ENCODE data around the gene PPP2R3C.
"Not testable (repeated sequence)": the region's sequence is repeated elsewhere in the genome, so short reads cannot be mapped to it uniquely, and the experiment has no call there.

The PPP2R3C gene

DNA sequence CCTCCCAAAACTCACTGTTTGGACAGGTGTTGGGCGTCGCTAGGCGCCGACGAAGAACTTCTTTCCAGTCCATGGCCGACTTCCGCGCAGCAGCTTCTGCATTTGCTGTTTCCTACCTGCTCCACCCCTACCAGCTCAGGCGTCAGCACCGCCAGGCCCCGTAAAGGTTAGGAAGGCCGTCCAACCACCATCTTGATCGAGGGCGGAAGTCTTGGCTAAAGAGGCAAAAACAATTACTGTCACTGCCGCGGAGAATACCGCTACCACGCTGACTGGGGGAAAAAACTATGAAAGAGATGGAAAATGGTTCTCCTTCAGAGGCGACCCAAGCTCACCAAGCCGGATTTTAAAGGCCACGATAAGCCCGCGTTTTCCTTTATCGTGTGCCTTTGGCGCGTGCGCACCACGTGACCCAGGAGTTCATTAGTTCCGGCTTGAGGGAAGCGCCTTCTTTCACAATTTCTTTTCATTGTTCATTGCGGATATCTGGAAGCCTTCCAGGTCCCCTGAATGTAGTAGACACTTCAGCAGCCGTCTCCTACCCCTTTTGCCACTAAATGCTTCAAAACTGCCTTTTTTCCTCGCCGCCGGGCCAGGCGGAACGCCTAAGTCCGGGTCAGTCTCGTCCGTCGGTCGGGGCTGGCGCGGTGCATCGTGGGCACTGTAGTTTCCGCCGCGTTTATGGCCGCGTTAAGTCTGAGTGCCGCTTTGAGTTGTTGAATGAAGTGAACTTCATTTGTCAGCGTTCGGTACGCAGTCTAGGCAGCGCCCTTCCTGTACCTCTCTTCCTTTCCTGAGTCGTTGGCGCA lies at the start of gene PPP2R3C, which contains the start of gene PRORP:
TSS of gene PPP2R3C (minus strand) at position 104 of the 809 bp plus-strand sequence. CDS start at position 73, 31 bp downstream.
TSS of gene PRORP (plus strand) at position 666 of the 809 bp plus-strand sequence. CDS start 694 bp downstream, outside the sequence.
- DNase-seq = peak; percentile 87

DNA sequence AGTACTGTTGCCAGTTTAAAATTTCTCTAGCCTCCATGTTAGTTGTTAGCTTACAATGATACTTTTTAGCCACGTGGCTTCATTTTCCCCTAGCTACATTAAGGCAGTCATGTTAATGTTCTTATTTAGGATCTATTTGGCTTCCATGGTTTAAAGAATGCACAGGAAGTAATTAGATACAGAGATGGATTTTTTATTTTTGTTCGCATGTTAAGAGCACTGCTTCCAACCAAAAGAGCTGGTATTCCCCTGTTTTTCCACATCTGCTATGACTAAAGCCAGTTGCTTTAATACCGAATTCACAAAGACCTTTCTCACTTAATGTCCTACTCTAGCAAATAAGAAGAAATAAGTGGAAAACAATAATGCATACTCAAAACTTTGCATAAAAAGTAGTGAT lies 45.7 kb upstream of the PPP2R3C start:
- DNase-seq = no peak

DNA sequence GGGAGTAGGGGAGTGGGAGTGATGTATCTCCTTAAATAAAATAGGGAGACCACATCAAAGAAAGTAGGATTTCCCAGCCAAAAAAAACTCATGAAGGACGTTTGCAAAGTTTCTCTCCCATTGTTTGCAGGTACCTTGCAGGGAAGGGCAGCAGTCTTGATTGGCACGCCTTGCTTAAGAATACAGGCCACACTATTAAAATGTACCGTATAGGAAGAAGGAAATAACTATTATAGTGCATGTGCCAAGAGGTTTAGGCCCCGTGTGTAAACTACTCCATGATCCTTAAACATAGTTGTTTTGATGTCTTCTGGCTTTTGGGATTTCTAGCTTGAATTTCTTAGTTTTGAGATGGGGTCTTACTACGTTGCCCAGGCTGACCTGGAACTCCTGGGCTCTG lies 43.1 kb upstream of the PPP2R3C start:
- no peak for DNase-seq

DNA sequence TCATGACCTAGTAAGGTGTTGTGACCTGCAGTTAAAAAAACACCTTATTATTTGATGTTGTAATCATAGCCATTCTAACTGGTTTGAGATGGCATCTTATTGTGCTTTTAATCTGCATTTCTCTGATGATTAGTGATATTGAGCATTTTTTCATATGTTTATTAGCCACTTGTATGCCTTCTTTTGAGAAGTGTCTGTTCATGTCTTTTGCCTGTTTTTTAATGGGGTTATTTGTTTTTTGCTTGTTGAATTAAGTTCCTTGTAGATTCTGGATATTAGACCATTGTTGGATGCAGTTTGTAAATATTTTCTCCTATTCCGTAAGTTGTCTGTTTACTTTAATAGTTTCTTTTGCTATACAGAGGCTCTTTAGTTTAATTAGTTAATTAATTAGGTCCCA lies 41.6 kb upstream of the PPP2R3C start:
- DNase-seq = no peak

DNA sequence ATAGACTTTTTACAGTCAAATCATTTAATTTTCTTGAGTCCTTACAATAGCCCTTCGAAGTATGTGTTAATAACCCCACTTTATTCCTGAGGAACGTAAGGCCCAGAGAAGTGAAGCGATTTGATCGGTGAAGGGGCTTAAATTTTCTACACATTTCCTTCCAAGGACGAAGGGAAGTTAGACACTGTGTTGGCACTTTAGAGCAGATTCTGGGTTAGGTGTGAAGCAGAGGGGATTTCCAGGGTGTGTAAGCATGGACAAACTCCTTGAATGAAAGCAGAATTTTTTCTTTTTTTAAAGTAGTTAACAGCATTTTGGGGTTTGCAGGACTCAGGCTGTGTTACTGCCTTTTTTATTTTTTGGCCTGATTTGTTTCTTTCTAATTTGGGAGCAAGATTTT lies 39.4 kb upstream of the PPP2R3C start:
- DNase-seq = no peak

DNA sequence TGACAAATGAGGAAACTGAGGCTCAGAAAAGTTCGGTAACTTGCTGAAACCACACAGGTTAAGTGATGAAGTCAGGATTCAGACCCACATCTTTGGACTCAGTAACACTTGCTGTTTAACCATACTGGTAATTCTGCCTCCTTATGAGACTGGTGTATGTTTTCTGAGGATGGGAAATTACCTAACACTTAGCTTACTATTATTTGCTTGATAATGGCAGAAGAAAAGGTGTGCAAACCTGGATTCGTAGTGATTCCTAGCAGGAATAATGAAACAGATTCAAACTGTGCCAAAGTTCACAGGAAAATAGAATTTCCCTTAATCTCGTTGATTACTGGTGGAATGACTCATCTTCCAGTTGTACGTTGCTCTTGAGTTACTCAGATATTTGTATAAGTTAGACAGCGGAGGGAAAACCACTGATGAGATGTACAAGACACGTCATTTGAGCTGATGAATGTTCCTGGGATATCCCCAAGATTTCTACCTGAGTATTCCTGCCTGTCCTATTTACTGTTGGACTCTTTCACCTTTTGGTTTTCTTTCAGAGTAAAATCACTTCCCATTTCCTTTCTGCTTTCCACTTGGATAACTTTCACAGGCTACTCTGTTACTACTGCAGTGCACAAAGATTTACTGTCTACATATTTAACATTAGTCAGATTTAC lies 38.1 kb upstream of the PPP2R3C start:
- no peak for DNase-seq

DNA sequence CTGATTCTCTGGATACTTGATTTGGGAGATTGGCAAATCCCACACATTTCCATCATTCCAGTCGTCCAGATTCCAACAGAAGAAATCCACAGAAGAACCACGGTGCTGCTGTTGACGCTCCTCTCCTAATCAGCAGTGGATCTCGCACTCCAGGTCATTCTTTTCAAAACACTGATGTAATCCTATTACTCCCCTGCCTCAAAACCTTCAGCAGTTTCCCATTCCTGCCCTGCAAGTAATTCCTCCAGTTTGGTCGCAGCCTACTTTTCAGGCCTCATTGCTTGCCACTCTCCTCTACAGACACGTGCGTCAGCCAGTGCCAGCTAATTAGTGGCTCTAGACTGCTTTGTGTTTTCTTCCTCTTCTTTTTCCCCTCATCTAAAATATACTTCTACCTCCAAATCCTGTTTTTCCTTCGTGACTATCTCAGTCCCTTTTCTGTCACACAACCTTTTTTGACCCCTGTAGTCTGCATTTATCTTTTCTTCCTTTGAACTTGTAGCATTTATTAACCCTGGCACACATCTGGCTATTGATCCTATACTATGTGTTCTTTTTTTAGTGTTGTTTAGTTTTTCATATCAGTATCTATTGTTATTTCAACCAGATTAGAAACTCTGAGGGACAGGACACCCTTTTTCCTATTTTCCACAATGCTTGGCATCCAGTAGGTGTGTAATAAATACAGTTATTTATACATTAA lies 37.3 kb upstream of the PPP2R3C start:
- no peak for DNase-seq

DNA sequence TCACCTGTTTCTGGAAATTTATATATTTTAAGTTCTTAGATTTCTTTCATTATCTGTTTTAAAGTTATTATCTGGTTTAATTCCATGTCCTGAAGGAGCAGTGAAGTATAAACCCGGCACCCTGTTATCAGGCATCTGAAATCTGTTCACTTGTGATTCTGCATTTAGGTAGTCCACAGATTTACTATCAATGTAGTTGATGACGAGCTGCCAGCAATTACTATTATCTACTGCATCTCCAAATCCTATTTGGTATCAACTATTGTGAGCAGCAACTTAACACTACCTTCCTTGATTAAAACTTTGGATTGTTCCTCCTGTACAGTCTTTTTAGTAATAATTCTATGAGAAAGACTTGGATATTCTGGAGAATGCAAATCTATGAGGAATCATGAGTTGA lies 36.7 kb upstream of the PPP2R3C start:
- no peak for DNase-seq

DNA sequence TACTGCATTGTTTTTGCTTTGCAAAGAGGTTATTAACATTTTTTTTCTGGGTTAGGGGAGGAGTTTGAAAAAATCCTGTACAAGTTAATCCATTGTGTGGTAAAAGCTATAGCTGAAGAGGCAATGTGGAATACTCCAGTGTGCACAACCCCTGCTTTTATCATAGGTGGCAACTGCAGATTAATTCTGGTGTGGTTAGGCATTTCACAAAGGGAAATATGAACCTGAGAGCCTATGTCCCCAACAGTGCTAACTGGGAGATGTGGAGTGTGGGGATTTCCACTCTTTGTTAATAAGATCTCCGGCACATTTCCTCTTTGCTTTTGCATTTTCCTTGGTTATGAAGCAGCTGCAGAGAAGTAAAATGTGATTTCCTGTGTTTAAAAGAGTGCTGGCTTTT lies 34.2 kb upstream of the PPP2R3C start:
- no peak for DNase-seq

DNA sequence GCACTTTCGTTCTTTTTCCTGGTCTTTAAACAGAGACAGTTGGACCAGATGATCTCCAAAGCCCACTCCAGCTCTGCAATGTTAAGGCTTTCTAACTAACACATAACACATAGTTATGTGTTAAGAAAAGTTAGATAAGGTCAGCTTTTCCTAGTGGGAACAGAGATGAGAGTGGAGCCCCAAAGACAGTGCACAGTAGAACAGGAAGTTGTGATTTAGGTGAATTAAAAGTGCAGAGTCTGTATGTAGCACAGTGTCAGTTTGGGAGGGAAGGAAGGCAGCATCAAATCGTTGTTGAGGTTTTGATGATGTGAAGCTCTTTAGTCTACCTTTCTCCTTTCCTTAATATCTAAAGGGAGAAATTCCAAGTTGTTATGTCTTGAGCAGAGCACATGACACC lies 32.2 kb upstream of the PPP2R3C start:
- DNase-seq = no peak

DNA sequence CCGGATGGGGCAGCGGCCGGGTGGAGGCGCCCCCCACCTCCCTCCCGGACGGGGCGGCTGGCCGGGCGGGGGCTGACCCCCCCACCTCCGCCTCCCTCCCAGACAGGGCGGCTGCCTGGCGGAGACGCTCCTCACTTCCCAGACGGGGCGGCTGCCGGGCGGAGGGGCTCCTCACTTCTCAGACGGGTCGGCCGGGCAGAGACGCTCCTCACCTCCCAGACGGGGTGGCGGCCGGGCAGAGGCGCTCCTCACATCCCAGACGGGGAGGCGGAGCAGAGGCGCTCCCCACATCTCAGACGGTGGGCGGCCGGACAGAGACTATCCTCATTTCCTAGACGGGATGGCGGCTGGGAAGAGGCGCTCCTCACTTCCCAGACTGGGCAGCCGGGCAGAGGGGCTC lies 30.7 kb upstream of the PPP2R3C start:
- not testable (repeated sequence) for DNase-seq

DNA sequence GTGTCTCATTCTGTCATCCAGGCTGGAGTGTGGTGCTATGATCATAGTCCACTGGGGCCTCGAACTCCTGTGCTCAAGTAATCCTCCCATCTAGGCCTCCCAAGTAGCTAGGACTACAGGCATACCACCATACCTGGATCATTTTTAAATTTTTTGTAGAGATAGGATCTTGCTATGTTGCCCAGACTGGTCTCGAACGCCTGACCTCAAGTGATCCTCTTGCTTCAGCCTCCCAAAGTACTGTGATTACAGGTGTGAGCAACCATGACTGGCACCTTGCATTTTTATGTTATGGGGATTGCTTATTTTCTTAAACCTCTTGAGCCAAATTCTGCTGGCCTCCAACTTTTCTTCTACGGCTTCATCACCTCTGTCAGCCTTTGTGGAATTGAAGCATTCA lies 27.4 kb upstream of the PPP2R3C start:
- DNase-seq = no peak

DNA sequence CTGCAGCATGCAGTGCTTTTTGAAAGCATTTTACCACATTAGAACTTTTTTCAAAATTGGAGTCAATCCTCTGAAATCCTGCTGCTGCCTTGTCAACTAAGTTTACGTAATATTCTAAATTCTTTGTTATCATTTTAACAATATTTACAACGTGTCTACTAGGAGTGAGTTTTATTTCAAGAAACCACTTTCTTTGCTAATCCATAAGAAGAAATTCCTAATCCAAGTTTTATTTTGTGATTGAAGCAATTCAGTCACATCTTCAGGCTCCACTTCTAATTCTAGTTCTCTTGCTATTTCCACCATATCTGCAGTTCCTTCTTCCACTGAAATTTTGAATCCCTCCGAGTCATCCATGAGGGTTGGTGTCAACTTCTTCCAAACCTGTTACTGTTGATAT lies 25.9 kb upstream of the PPP2R3C start:
- DNase-seq = no peak

DNA sequence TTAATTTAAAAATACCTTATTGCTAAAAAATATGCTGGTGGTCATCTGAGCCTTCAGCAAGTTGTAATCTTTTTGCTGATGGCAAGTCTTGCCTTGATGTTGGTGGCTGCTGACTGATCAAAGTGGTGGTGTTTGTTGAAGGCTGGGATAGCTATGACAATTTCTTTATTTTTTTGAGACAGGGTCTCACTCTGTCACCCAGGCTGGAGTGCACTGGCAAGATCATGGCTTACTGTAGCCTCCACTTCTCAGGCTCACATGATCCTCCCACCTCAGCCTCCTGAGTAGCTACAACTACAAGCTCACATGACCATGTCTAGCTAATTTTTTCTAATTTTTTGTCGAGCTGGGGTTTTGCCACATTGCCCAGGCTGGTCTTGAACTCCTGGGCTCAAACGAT lies 25.4 kb upstream of the PPP2R3C start:
- DNase-seq = no peak

DNA sequence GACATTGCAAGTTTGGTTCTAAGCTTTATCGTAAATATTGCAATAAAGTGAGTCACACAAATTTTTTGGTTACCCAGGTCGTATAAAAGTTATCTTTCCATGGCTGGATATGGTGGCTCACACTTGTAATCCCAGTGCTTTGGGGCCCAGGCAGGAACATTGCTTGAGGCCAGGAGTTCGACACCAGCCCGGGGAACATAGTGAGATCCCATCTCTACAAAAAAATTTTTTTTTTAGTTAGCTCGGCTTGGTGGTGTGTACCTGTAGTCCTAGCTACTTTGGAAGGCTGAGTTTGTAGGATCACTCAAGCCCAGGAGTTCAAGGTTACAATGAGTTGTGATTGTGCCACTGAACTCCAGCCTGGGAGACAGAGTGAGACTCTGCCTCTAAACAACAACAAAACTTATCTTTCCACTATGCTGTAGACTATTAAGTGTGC lies 24.9 kb upstream of the PPP2R3C start:
- DNase-seq = no peak

DNA sequence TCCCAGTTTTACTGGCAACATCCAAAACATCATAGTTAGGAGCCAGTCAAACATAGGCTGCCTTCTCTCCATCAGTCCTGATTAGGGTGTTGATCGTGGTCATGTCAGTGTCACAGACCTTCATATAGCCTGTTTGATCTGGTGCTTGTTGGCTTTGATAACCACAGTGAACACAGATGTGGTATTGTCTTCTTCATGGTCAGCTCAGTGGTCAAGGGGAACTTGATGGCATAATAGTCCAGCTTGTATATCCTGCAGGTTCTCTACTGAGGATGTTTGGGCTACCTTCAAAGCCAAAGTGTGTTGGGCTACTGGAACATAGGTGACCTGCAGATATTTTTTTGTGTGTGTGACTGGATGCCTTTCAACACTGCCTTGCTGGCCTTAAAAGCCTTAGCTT lies 22.2 kb upstream of the PPP2R3C start:
- no peak for DNase-seq

DNA sequence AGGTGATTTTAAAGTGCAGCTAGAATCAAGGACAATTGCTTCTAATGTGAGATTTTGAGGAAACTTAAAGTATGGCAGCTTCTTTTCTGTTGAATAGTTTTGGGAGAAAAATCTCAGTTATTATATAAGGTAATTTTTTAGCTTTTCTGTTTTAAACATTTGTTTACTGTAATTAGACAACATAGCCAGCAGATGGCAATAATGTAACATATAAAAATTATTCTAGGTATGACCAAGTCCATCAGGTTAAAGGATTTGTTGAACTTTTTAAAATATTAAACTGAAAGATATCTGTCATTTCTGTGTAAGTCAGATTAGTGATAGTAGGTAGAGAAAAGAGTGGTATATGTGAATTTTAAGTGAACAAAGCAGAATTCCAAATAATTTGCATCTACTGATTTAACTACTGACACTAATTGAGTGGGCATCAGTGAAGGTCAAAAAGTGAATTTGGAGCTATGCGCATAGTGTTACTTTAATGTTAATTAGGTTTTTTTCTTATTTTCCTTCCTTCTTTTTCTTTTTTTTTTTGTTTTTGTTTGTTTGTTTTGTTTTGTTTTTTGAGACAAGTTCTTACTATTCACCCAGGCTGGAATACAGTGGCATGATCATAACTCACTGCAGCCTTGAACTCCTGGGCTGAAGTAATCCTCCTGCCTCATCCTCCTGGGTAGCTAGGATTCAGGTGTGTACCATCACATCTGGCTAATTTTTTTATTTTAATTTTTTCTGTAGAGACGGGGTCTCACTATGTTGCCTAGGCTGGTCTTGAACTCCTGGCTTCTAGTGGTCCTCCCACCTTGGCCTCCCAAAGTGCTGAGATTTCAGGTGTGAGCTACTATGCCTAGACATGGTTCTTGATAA lies 19.2 kb upstream of the PPP2R3C start:
- peak; percentile 46 for DNase-seq

DNA sequence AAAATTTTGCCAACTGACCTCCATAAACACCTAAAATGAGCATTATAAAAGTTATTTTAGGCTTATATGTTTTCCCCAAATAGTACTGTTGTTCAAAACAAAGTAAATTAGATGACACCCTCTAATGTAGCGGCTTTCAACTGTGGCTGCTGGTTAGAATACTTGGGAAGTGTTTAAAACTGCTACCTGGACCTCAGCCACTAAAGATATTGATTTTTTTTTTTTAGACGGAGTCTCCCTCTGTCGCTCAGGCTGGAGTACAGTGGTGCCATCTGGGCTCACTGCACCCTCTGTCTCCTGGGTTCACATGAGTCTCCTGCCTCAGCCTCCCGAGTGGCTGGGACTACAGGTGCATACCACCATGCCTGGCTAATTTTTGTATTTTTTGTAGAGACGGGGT lies 16.8 kb upstream of the PPP2R3C start:
- DNase-seq = no peak

DNA sequence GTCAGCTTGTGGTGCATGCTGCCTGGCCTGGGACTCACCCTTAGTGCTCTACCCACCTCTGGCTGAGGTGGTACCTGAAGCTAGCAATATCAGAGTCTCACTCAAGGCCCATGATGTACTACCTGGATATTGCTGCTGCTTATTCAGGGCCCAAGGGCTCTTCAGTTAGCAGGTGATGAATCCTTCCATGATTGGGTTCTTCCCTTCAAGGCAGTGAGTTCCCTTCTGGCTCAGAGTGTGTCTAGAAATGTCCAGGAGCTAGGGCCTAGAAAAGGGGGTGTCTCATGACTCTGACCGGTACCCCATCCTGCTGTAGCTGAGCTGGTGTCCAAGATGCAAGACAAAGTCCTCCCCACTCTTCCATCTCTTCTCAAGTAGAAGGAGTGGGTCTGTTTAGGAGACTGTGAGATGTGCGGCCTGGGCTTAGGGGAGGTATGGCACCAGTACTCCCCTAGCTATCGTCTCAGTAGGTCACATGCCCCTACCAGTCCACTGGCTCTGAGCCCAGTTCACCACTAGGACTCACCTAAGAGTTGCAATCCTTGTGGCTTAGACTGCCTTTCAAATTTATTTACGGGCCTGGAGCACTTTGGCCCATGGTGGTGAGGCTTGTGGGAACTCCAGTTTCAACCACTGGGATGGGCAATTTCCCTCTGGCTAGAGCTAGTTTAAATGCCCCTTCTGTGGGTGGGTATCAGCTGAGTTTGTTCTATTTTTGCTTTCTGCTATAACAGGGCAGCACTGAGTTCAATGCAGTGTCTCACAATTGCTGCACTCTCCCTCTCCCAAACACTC lies 12.7 kb upstream of the PPP2R3C start:
- no peak for DNase-seq

DNA sequence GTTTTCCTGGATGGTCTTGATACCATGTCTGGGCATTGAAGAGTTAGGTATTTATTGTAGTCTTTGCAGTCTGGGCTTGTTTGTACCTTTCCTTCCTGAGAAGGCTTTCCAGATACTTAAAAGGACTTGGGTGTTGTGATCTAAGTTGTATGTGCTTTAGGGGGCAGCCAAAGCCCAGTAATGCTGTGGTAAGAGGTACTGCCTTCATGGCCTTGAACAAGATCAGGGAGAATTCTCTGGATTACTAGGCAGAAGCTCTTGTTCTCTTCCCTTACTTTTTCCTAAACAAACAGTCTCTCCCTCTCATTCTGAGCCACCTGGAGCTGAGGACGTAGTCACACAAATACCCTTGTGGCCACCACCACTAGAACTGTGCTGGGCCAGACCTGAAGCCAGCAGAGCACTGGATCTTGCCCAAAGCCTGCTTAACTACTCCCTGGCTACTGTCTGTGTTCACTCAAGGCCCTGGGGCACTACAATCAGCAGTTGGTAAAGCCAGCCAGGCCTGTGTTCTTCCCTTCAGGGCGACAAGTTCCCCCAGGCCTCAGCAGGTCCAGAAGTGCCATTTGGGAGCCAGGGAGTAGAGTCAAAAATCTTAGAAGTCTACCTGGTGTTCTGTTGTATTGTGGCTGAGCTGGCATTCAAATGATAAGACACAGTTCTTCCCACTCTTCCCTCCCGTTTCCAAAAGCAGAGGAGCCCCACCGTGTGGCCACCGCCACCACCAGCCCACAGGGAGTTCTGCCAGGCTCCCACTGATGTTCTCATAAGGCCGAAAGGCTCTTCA lies 11.9 kb upstream of the PPP2R3C start:
- DNase-seq = no peak

DNA sequence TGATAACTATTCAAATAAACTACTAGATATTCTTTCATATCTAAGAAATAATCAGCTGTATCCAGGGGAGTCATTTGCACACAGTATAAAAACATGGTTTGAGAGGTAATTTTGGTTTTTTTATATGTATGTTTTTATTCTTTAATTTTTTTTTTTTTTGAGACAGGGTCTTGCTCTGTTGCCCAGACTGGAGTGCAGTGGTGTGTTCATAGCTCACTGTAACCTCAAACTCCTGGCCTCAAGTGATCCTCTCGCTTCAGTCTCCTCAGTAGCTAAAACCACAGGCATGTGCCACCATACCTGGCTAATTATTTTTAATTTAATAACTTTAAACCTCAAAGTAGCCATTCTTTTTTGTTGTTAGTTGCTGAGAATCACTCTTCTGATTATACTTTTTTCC lies 2.3 kb upstream of the PPP2R3C start:
- DNase-seq = no peak

Measured in NCI-H1417 treated with DMSO at 0.1 percent for 48 hours (cell line).